Measurements from ENCODE around the gene COL9A1.

The COL9A1 gene

GRCh38 chr6:70221025-70221714 is 81.7 kb downstream of the COL9A1 start:
- no peak overlapping the region for H3K4me3 ChIP-seq (ENCODE audit: low read depth, low read length)
- TF ChIP-seq CTCF (IDR thresholded peaks at IDR 0.05; ENCODE audit: borderline replicate concordance, insufficient read depth, low read depth, low read length), result peak; percentile 47; the same call in 1 of the 2 replicates

DNA sequence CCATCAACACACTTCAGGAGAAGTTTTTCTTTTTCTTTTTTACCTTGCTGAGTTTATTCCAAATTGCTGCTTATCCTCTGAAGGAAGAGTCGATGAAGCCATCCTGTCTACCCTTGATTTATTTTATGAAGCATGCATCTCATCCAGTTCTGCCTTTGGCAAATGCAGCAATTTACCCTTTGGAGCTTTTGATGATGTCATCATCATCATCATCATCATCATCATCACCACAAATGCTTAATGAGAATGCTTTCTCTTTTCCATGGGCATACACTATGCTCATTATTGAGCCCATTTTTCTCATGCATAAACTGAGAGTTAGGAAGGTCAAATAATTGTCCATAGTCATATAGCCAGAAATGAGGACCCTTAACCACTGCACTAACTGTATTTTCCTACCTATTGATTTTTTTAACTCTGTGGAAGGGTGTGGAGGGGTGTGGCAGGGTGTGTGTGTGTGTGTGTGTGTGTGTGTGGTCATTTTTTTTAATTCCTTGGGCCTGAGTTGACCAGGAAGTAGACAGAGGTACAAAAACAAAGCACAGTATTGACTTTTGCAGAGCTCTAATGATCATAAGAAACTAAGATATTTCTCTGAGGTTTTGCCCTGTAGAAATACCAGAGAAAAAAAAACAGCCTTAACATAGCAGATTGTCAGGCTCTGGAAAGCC is 82.8 kb downstream of the COL9A1 start:
- no peak overlapping the region for H3K4me3 ChIP-seq (ENCODE audit: low read depth, low read length)
- no peak for TF ChIP-seq CTCF (IDR thresholded peaks at IDR 0.05; ENCODE audit: borderline replicate concordance, insufficient read depth, low read depth, low read length)

- no peak overlapping the region for H3K4me3 ChIP-seq (ENCODE audit: low read depth, low read length)
- no peak for TF ChIP-seq CTCF (IDR thresholded peaks at IDR 0.05; ENCODE audit: borderline replicate concordance, insufficient read depth, low read depth, low read length)
Observed at GRCh38 chr6:70216767-70217166, 86.1 kb downstream of the COL9A1 start.

DNA sequence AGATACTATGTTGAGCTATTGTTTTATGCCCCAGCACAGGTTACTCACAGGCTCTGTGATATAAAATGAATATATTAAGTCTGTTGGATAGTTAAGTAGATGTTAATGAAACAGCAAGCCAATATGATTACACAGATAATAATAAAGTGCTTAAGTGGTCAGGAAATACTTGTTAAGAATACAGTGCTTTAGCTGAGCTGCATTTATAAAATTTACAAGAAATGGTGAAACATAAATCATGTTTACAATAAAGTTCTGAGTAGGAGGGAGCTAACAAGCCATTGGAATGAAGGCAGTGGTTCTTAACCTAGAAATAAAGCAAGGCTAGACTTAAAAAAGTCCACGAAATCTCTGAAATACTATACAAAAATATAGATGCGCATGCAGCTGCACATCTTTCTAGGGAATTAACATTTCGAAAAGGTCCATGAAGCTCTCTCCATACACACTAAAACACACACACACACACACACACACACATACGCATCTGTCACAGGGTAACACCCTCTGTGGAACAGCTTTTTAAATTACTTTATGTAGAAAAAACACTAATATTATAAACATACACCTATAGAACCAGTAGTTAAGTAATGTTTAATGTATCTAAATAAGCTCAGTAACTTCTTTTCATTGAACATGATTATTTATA is 87.3 kb downstream of the COL9A1 start:
- no peak overlapping the region for H3K4me3 ChIP-seq (ENCODE audit: low read depth, low read length)
- no peak for TF ChIP-seq CTCF (IDR thresholded peaks at IDR 0.05; ENCODE audit: borderline replicate concordance, insufficient read depth, low read depth, low read length)

DNA sequence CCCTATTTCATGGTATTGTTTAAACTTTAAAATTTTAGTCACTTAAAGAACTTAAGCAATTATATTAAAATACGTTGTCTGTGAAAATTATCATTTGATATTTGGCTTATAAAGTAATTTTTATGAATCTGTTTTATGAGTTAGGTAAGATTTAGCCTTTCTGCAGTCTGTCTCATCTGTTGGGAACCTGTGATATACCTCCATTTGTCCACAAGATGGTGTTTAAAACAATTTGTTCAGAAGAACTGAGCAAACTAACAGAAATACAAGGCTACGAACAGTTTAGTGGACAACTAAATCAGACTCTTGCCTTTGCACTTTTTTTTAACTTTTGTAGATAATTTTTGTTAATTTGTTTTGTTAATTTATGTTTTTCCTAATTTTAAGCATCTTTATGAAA is 92.4 kb downstream of the COL9A1 start:
- no peak overlapping the region for H3K4me3 ChIP-seq (ENCODE audit: low read depth, low read length)
- TF ChIP-seq CTCF (IDR thresholded peaks at IDR 0.05; ENCODE audit: borderline replicate concordance, insufficient read depth, low read depth, low read length), result peak; percentile 24; the same call in 1 of the 2 replicates

DNA sequence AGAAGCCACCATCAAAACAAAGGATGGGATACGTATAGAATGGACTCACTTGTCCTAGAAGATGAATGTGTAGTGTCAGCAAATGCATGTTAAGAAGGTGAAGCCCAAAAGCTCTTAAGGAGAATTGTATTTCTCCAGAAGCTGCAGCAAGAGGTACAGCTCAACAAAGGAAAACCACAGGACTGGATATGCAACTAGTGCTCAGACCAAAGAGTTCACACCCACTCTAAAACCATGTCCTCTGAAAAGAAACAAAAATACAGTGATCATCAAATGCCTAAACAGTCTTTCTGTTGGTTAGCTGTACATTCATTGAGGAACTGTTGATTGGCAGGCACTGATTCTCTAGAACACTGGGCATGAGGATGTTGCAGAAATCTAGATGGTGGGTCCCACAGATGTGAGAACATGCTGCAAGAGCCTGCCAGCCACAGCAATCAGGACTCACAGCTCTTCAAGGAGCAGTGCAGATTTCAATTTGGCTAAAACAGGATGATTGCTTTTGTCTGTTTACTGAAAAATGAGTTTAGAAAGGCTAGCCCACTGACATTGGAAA is 94.6 kb downstream of the COL9A1 start:
- no peak for TF ChIP-seq CTCF (IDR thresholded peaks at IDR 0.05; ENCODE audit: borderline replicate concordance, insufficient read depth, low read depth, low read length)
- H3K4me3 ChIP-seq (ENCODE audit: low read depth, low read length), result no peak overlapping the region

Measured in GM12875 (cell line).